RWPE1 (cell line): ENCODE data around the gene PTPN1.

Source experiments
- CTCF ChIA-PET: fragments of 350-600 bp; sonication (Branson Sonifier 250); formaldehyde crosslinking; extraction: SDS; loops from one replicate; lab custom pipeline; 2021; lab: Yijun Ruan, JAX
- POLR2A ChIA-PET: fragments of 400-600 bp; formaldehyde crosslinking; extraction: SDS; loops from one replicate; lab custom pipeline; 2020; ENCODE audit warnings: antibody characterized with exemption; ENCODE audit not compliant: low non-redundant PET; lab: Yijun Ruan, JAX
- DNase-seq: peaks from one replicate; pipeline ENCODE4 v3.0.0; 2012; ENCODE audit warnings: low spot score
- H3K27ac ChIP-seq: fragments of 450-650 bp; 2 replicates; pipeline ENCODE4 v1.5.1; 2017
- CTCF ChIP-seq: fragments of 450-650 bp; conservative IDR thresholded peaks from 2 replicates; pipeline ENCODE4 v1.5.1; 2017; ENCODE audit warnings: low read depth, mild to moderate bottlenecking

Gene PTPN1

GRCh38 chr20:50580842-50581544, 70.8 kb downstream of the PTPN1 start:
- DNase-seq, result no peak
- ChIA-PET POLR2A (no interaction called here), CTCF (interaction anchor here (0.6 to 1.6 kb wide), 4 partner anchors 42 to 395 kb away, joined by 3 to 5 read pairs (median 4); no protein-coding TSS in a partner anchor)
- H3K27ac ChIP-seq, result peak overlapping the region; percentile 40
- no peak for TF ChIP-seq CTCF

GRCh38 chr20:50582092-50582491, 71.9 kb downstream of the PTPN1 start:
- DNase-seq, result no peak
- TF ChIP-seq CTCF, result no peak
- ChIA-PET POLR2A (no interaction called here), CTCF (no interaction called here)
- H3K27ac ChIP-seq, result peak overlapping the region; percentile 48

GRCh38 chr20:50582591-50583234, 72.5 kb downstream of the PTPN1 start:
- DNase-seq, result no peak
- peak overlapping the region; percentile 48 for H3K27ac ChIP-seq
- POLR2A ChIA-PET, result no interaction called here
- no peak for TF ChIP-seq CTCF
- CTCF ChIA-PET, result no interaction called here

GRCh38 chr20:50583442-50584150, 73.4 kb downstream of the PTPN1 start:
- CTCF ChIA-PET, result interaction anchor here (0.6 to 1.8 kb wide), 3 partner anchors 8 to 357 kb away, joined by 3 to 13 read pairs (median 7); no protein-coding TSS in a partner anchor

GRCh38 chr20:50584687-50585086, 74.5 kb downstream of the PTPN1 start:
- no peak for DNase-seq
- CTCF ChIA-PET, result interaction anchor here (1.8 kb wide), 1 partner anchor 9 kb away, joined by 13 read pairs; no protein-coding TSS in a partner anchor
- TF ChIP-seq CTCF, result no peak
- no peak overlapping the region for H3K27ac ChIP-seq
- POLR2A ChIA-PET, result no interaction called here

More at GRCh38 chr20:50583442-50584150, 73.4 kb downstream of the PTPN1 start:
- H3K27ac ChIP-seq, result peak overlapping the region; percentile 53
- TF ChIP-seq CTCF, result no peak
- DNase-seq, result no peak
- POLR2A ChIA-PET, result no interaction called here

GRCh38 chr20:50585214-50585613, 75.0 kb downstream of the PTPN1 start:
- H3K27ac ChIP-seq, result peak overlapping the region; percentile 97
- ChIA-PET POLR2A (no interaction called here), CTCF (interaction anchor here (0.6 to 2.3 kb wide), 3 partner anchors 9 to 467 kb away, joined by 3 to 13 read pairs (median 11); no protein-coding TSS in a partner anchor)
- no peak for DNase-seq
- TF ChIP-seq CTCF, result no peak
